ENCODE data around the gene UNKL. TPM values are rescaled to one million over a fixed set of nuclear protein-coding genes. Genes with fewer than 3 reads are reported as not detected.

Gene UNKL
- total and polyA plus RNA-seq, 2 donors (not counting 1 experiment from before 2014, with no cell fraction given) = 53.9 to 178 TPM

GRCh38 chr16:1333149-1333812, 81.2 kb downstream of the UNKL start, which contains the start of gene BAIAP3:
TSS of gene BAIAP3 (plus strand) at chr16:1333645. CDS start at chr16:1338550, 4,905 bp downstream.
- peaks cover 18% of the 10 kb centered on the region for H4K20me1 ChIP-seq (ENCODE audit: control insufficient read depth, insufficient read depth, low read length, poor library complexity, severe bottlenecking)
- peak; percentile 69 for DNase-seq
- 6% methylated on average over 78 of the region's 83 CpGs for WGBS (ENCODE audit: insufficient coverage)
- Mint-ChIP-seq H3K4me1 (peaks cover 23% of the 10 kb centered on the region), H3K27me3 (peaks cover 7% of the 10 kb centered on the region), H3K9me3 (ENCODE audit: insufficient read depth) (no peaks in the 10 kb centered on the region), H3K27ac (peak within 1 kb of the TSS; percentile 96), H3K4me3 (peak within 1 kb of the TSS; percentile 88)
- intact Hi-C loops (cut with micrococcal nuclease) = loop anchor here (1.0 kb wide), 1 partner anchor 9 kb away; no protein-coding TSS in a partner anchor
- H3K27ac ChIP-seq (ENCODE audit: low read length in 2 of 2) = peak within 1 kb of the TSS; percentile 90 to 91
- TF ChIP-seq CTCF (IDR thresholded peaks at IDR 0.05) (no peak), EZH2 (IDR thresholded peaks at IDR 0.05; ENCODE audit: borderline replicate concordance, insufficient read depth, low read depth, low read length, poor library complexity, severe bottlenecking) (no peak)
- H3K9me3 ChIP-seq (ENCODE audit: control extremely low read depth in 1 of 3, control insufficient read depth in 2 of 3, insufficient read depth in 1 of 3, low read length in 2 of 3) = peaks cover 0 to 25% (median 3%) of the 10 kb centered on the region in 3 donors
- peak within 1 kb of the TSS; percentile 76 for H3K9ac ChIP-seq (ENCODE audit: low read length)
- peak; percentile 62 for ATAC-seq (ENCODE audit: low read depth)
- H3K79me2 ChIP-seq (ENCODE audit: control insufficient read depth, insufficient read depth, low read length) = peaks cover 3% of the 10 kb centered on the region
- H3K4me3 ChIP-seq (ENCODE audit: control extremely low read depth in 1 of 5, extremely low read depth in 1 of 5, insufficient read depth in 1 of 5, low read depth in 2 of 5, low read length in 4 of 5) = peak within 1 kb of the TSS in 4 of 5 experiments; percentile 37 to 63 (median 54)
- H3K4me2 ChIP-seq (replicated peaks; ENCODE audit: low read depth, low read length, poor library complexity, severe bottlenecking) = peak within 1 kb of the TSS; percentile 97
- ChIA-PET POLR2A (interaction anchor here (1.6 to 2.1 kb wide), 2 partner anchors 28 to 87 kb away, joined by 6 to 10 read pairs; partner anchors contain the start of gene UQCC4), CTCF (interaction anchor here (1.2 kb wide), 1 partner anchor 32 kb away, joined by 3 read pairs; no protein-coding TSS in a partner anchor)
- H3K4me1 ChIP-seq (ENCODE audit: control insufficient read depth in 2 of 2, insufficient read depth in 2 of 2, low read length in 2 of 2) = peaks cover 48 to 65% of the 10 kb centered on the region in 2 donors
- H2AFZ ChIP-seq (ENCODE audit: insufficient read depth, low read depth, low read length, poor library complexity, severe bottlenecking) = no peak within 1 kb of the TSS
- no peaks in the 10 kb centered on the region for H3K36me3 ChIP-seq (replicated peaks in 1 of 2; ENCODE audit: control extremely low read depth in 1 of 2, control insufficient read depth in 1 of 2, extremely low read depth in 1 of 2, insufficient read depth in 2 of 2, low read length in 1 of 2)
- peaks cover 0 to 47% (median 20%) of the 10 kb centered on the region in 4 experiments for H3K27me3 ChIP-seq (replicated peaks in 1 of 4; ENCODE audit: control extremely low read depth in 1 of 4, control insufficient read depth in 3 of 4, insufficient read depth in 4 of 4, low read length in 3 of 4)

Data from B cell (primary cell).